HG02970 (cell line): ENCODE data around the gene NOS1.
"Not testable (repeated sequence)": the region's sequence is repeated elsewhere in the genome, so short reads cannot be mapped to it uniquely, and the experiment has no call there.

Experiments
- ATAC-seq: cut with Tn5 transposase; IDR thresholded peaks from one replicate; pipeline ENCODE4 v1.9.1; 2021; ENCODE audit warnings: mild to moderate bottlenecking, moderate library complexity, moderate number of reproducible peaks; ENCODE audit not compliant: unreplicated experiment, low FRiP score

Gene NOS1

DNA sequence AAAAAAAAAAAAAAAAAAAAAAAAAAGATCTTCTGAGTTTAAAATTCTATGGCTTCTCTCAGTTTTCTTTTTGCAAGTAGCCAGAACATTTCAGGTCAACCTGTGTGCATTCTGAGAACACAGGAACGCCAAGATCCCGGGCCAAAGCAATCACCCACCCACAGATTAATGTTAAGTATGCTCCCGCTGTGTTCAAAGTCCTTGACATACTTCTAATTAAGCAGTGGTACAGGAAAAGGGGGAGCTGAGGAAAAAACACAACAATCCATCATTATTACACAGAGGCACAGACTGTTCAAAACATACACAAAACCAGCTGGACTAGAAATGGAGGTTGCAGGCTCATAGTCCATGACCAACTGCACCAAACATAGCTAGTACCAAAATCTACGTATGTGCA, 174.0 kb downstream of the NOS1 start:
- no peak for ATAC-seq

DNA sequence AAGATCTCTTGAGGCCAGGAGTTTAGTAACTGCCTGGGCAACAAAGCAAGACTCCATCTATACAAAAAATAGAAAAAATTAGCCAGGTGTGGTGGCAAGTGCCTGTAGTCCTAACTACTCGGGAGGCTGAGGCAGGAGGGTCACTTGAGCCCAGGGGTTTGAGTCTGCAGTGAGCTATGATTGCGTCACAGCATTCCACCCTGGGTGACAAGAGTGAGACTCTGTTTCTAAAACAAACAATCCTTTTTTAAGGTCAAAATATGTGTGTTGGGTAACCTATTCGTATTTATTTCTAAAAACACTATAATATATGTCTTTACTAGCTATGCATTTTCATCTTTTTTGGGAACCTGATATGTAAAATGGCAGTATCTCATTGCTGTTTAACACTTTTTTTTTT, 178.6 kb downstream of the NOS1 start:
- no peak for ATAC-seq

- ATAC-seq: not testable (repeated sequence)
Measured at GRCh38 chr12:117181468-117181843, 180.0 kb downstream of the NOS1 start.

DNA sequence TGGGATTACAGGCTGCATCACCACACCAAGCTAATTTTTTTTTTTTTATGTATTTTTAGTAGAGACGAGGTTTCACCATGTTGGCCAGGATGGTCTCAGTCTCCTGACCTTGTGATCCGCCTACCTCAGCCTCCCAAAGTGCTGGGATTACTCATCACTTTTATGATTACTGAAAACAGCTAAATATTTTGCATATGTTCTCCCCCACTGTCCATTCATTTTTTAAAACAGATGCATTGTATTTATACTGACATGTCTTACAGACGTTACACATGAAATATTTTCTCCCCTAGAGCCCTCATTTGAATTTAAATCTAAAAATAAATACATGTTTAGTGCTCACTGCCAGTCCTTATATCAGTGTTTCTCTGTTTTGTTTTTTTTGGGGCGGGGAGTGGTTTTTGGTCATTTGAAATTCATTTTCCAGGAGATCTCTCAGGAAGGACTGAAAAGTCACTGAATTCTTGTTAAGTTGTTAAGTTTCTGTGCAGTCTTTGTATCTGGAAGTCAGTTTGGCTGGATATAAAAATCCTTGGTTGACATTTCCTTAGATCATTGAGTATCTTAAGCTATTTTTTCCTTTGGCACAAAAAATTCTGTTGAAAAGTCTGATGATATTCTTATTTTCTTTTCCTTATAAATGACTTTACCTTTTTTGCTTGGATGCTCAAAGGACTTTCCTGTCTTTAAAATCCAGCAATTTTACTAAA, 180.5 kb downstream of the NOS1 start:
- no peak for ATAC-seq

- no peak for ATAC-seq
Measured at GRCh38 chr12:117178745-117179144, 182.7 kb downstream of the NOS1 start.

DNA sequence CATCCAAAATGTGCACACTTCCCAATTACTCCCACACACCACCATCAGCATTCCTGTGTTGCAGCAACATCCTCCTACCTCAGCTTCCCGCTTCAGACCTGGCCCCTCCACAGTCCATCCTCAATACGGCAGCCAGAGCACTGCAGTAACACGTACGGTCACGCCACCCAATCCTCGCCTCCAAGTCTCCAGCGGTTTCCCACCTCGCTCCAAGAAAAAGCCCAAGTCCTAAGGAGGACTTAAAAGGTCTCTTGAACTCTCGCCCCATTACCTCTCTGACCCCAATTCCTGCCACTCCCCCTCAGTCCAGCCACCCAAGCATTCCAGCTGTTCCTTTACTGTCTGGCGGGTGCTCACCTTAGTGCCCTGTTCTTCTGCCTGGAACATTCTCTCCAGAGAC, 183.1 kb downstream of the NOS1 start:
- ATAC-seq: no peak

GRCh38 chr12:117172168-117172567, 189.3 kb downstream of the NOS1 start:
- ATAC-seq: no peak

DNA sequence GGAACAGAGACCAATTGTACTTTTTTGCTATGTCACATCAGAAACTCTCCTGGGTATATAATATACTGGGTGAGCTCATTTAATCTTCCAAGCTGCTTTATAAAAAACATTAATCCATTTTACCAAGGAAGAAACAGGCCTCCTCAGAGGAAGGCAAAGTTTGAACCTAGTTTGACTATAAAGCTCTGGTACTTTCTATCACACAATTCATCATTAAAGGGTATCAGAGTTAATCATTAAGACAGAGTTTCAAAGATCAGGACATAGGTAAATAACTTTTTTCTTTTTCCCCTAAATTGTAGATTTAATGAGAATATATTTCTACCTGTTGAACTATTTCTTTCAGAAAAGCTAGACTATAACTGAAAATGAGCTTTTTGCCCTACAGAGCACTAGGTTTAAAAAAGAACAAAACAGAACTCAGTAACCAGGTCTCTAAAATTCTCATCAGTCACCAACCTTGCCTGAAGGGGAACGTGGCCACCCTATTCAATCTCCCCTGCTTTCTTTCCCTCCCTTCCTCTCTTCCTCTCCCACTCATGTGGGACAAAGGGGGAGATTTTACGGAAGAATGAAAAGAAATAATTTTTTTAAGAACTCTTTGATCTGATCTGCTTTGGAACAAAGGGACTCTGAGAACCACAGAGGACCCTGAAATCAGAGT, 189.8 kb downstream of the NOS1 start:
- no peak for ATAC-seq

GRCh38 chr12:117169548-117169947, 191.9 kb downstream of the NOS1 start:
- ATAC-seq: no peak

- ATAC-seq: no peak
Measured at GRCh38 chr12:117168976-117169375, 192.4 kb downstream of the NOS1 start.

GRCh38 chr12:117167769-117168168, 193.7 kb downstream of the NOS1 start:
- no peak for ATAC-seq

GRCh38 chr12:117166107-117166506, 195.3 kb downstream of the NOS1 start:
- ATAC-seq: no peak

GRCh38 chr12:117165342-117165741, 196.1 kb downstream of the NOS1 start:
- ATAC-seq: no peak

- ATAC-seq: no peak
Measured at GRCh38 chr12:117162633-117163032, 198.8 kb downstream of the NOS1 start.

GRCh38 chr12:117162167-117162539, 199.3 kb downstream of the NOS1 start:
- no peak for ATAC-seq

- ATAC-seq: no peak
Measured at GRCh38 chr12:117161460-117162166, 199.8 kb downstream of the NOS1 start.

DNA sequence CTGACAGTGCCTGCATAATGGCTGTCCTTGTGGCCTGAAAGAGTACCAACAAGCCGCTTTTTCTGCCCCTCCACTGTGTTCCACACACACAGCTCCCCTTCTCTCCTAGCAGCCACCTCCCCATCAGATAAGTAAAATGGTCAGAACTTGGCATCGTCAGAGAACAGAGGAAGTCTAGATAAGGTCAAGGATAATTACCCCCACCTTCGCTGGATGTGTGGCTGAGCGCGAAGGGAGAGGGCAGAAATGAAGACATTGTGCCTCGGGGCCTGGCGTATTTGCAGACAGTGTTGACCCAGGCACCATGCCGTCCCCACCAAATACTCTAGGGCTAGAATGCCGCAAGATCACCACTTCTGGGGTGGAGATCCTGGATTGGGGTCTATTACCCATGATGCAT, 201.8 kb downstream of the NOS1 start:
- no peak for ATAC-seq

DNA sequence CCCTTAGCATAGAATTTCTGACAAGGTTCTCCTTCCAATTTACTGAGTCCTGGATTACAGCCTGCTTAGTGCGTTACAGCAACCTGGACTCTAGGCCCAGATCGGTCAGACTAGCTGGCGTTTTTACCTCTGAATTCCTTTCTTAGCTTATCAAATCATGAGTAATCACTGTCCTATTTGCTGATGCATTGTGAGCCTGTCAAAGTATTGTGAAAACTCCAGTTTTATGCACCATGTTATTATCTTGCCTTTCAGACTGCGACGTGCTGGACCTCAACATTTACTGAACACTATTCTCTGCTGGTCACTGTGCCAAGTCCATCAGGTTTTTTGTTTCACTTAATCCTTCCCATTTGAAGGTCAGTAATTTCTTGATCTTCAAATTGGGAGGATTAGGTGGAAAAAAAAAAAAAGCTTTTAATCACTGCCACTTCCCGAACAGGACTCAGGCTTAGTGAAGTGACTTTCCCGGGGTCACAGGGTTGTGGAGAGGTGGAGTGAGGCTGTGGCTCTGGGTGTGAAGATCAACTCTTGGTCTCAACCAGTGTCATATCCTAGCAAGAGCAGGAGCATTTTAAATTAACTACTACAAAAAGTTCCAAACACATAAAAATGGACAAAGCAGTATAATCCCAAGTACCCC, 202.4 kb downstream of the NOS1 start:
- ATAC-seq: no peak
